8988T (cell line): ENCODE results near the gene SERPINH1.
"Not testable (repeated sequence)": the region's sequence is repeated elsewhere in the genome, so short reads cannot be mapped to it uniquely, and the experiment has no call there.

Source experiments
- DNase-seq: peaks from one replicate; pipeline ENCODE4 v3.0.0; 2011

SERPINH1 gene

DNA sequence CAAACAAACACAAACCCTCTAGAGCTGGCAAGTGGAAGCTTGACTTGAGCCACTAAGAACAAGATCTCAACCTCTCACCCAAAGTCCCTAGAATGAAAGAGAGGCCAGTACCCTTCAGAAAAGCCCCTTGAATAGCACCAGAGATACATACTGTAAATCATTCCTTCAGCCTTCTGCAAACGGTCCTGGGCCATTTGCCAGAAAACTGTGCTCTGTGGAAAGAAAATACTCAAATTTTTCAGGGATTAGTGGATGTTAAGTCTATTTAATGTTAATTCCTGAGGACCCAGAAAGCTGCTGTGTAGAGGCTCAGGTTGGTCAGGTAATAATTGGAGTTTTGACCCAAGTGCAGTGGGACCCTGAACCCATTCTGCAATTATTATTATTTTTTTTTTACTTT, 16.9 kb downstream of the SERPINH1 start:
- DNase-seq, result no peak

DNA sequence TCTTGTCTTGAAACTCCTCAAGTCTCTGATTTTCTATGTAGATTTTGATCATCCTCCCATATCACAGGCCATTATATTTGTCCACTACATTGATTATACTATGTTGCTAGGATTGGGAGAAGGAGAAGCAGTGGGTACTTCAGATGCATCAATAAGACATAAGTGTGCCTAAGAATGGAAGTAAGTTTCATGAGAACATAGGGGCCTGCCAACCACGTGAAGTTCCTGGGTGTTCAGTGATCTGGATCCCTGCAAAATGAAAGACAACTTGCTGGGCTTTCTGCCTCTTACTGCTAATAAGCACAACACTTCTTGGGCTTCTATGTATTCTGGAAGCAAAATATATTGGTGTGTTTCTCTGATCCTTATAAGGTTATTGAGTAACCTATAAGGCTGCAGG, 17.8 kb downstream of the SERPINH1 start:
- DNase-seq, result no peak

DNA sequence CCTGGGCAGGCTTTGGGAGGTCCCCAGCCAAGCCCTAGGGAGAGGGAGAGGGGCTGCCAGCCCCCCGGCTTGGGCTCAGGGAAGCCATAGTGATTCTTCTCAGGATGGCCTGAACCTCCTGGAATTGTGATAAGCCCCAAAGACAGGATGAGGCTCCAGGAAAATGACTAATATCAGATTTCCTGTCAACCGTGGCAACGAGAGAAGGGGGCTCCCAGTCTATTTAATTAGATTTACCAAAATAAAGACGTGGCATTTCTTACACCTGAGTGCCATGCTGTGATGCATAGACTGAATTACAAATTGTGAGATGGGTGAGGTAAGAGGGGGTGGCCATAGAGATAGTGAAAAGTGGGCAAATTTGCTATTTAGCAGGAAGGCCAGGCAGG, 20.4 kb downstream of the SERPINH1 start:
- no peak for DNase-seq

DNA sequence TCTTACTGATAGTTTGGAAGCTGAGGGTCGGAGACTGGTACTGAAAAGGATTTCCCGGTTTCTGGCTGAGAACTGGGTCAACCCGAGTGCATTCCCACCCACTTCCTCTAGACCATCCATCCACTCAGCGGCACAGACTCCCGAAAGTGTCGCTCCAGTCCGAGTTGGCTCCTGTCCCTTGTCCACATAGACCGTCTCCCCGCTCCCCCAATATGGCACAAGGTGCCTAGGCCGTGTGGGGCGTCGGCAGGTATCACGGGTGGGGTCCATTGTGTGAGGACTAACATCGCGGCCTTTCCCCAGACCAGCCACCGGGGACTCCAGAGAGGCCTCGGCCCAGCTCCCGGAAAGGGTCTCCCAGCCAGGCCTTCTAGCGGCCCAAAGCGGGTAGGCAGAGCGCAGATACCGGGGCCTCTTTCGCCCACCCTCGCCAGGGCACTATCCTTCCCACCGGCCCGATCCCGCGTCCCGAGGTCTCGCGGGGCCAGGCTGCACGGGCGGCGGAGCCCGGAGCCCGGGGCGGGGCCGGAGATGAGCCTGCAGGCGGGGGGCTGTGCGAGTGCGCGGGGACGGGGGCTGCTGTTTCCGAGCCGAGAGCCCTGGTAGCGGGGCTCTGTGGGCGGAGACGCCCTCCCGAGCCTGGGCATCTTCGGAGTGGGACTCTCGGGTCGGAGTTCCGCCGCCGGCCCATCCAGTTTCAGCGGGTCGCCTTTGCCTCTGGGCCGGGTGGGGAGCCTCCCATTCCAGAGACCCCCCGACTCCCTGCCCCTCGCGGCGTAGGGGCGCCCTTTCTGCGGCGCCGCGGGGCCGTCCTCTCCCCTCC, 21.1 kb downstream of the SERPINH1 start:
- peak; percentile 97 for DNase-seq

DNA sequence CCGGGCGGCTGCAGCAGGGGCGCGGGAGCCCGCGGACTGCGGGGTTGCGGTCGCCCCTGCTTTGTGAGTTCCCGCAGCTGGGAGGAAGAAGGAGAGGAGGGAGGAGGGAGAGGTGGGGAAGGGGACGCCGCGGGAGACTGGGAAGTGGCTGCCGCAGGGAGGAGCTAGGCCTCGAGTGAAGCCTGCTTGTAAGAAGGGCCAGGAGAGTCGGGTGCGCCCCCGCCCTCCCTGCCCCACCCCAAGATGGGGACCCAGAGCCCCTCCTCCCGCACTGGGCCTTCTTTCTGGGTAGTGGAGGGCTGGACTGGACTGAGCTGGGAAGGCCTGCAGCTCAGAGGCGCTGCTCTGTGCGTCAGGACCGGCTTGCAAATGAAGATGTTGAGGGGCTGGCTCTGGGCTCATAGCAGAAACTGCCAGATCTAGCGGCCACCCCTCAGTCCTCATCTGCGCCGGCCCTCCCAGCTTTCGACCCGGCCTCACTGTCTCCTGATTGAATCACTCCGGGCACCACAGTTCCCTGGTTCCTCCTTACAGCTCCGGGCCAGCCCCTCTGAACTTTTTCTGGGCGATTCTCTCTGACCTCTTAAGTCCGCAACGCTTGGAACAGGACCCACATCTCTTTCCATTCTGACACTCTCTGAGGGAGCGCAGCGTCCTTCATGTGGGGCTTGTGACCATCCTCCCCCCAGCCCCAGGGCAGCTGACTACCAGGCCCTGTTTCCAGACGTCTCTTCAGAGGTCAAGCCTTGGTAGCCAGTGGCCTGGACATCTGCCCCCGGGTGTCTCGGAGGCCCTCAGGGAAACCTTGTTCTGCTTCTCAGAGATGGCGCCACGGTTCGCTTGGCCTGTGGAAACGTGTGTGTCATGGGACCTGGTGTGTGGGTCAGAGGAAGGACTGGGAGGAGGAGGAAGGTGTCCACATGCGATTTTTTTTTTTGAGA, 21.9 kb downstream of the SERPINH1 start:
- peak; percentile 61 for DNase-seq

DNA sequence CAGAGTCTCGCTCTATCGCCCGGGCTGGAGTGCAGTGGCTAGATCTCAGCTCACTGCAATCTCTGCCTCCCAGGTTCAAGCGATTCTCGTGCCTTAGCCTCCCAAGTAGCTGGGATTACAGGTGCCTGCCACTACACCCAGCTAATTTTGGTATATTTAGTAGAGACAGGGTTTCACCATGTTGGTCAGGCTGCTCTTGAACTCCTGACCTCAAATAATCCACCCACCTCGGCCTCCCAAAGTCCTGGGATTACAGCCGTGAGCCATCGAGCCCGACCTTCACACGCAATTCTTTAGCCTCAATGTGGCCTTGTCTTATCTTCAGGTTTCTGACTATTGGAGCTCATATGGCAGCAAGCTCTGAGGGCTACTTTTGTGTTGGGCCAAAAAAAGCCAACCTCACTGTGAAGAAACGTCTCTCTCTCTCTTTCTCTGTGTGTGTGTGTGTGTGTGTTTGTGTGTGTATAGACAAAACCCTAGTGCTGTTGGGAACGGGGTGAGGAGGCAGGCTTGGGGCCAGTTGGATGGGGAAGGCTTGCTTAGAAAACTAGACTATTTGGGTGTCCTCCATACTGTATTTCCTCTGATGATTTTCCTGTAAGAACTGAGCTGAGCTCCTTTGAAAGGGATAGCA, 22.7 kb downstream of the SERPINH1 start:
- not testable (repeated sequence) for DNase-seq

DNA sequence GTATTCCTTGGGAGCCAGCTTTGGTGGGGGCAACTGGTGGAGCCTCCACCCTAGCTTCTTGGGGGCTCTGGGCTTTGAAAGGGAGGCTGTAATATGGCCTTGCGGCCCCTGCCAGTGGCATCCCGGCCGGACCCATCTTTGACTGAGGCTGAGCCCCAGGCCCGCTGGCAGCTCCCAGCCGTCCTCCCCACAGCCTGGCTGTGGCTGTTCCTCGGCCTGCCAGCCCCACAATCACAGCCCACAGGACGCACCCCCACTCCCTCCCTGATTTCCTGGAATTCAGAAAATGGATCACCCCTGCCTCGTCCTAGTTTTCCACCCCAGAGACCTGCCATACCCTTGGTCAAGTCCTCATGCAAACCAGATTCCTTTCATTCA, 23.2 kb downstream of the SERPINH1 start:
- DNase-seq, result no peak

DNA sequence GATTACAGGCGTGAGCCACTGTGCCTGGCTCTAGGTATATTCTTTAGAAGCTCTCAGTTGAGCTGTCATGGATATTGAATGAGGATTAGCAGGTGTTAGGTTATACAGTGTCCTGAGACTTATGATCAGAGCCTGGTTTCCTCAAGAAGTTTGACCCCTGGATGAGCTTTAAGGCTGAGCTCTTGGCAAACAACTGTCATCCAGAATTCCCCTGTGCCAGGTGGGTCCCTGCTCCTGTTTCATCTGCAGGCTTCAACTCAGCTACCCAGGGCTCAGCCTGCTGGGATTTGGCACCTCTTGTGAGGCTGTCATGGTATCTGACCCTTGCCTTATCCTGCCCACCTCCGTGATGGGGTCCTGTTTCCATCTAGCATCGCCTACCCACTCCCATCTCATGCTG, 24.3 kb downstream of the SERPINH1 start:
- DNase-seq, result no peak

DNA sequence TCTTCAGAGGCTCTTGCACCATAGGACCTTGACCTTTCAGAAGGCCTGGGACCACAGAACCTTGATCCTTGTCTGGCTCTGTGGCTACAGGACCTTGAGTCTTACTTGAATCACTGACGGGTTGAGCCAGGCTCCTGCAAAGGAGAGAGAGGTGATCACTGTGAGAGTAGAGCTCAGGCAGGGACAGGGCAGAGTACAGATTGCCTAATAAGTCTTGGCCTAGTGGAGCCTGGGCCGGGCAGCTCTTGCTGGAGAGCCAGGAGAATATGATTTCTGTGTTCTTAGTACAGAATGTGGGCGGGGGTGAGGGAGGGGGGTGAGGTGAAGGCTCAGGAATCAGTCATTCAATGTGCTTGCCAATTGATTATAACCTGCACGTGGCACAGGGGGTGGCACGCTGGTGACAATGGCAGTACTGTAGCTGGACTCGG, 26.0 kb downstream of the SERPINH1 start:
- no peak for DNase-seq

DNA sequence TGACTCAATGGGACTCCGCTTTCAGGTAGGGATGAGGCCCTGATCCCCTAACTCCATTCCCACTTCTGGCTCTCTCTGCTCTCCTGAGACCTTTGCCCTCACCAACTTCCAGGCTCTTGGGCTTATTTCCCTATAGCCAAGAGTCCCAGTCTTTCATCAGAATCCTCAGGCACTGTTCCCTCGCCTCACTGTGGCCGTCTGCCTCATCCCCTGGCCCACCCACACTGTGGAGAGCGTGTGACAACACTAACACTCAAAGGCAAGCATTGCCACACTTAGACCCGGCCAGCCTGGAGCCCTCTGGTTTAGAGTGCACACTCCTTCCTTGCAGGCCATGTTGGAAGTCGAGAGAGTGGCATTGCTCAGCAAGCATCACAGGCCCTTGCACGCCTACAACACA, 27.0 kb downstream of the SERPINH1 start:
- no peak for DNase-seq

DNA sequence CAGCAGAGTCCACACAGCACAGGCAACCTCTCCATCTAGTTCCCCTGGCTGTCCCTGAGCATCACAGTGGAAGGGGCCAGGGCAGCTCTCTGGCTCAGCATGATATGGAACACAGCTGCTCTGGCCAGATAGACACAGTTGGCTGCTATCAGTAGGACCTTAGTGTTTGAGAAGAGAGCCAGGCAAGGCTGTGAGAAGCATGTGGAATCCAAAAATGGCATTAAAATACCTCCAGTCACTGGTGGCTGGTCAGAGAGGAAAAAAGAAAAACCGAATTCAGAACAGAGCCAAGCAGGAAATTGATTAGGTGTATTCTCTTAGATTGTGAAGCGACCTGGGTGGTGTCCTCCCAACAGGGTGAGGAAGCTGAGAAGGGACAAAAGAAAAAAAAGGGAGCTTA, 27.9 kb downstream of the SERPINH1 start:
- no peak for DNase-seq

DNA sequence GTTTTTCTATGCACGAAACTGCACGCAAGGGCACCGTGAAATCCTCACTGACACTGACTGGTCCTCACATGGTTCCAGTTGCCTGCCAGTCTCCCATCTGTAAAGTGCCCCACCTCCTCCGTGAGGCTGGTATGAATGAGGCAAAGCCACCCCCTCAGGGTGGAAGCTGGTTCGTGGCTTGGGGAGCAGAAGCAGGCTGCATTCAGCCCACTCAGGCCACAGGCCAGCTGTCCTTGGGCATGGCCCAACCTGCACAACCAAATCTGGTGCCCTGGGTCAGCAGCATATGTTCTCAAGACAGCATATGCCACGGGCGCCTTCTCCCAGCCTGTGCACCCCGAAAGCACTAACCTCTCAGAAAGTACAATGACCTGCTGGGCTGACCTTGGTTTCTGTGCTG, 29.3 kb downstream of the SERPINH1 start:
- DNase-seq, result no peak

DNA sequence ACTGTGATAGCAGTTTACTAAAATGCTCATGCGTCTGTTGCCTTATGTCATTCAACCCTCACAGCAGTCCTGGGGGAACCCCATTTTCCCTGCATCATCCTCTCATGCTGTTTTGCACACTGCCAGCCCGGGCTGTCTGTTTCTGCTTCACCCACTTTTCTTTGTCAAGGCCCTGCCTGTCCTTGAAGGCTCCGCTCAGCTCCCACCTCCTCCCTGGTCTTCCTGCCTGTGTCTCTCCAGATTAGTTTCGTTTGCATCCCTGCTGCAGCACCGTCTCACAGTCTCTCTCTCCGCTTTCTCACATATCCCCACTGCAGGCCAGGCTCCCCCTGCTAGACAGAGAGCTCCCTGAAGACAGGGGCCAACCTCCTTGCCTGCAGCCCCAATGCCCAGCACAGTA, 29.9 kb downstream of the SERPINH1 start:
- no peak for DNase-seq

DNA sequence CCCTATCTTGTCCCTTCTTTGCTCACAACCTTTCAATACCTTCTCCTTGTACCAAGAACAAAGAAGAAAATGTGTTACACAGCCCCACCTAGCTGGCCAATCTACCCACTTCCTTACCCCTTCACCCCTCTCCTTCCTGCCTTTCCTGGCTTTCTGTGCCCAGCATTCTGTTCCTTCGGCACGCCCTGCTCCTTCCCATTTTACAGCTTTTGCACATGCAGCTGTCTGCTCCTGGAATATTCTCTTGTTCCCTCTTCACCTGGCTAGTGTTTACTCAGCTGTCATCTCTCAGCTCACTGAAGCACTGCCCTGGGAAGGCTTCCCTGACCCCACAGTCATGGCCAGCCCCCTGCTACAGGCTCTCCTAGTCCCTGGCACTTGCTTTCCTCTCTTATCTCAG, 30.7 kb downstream of the SERPINH1 start:
- no peak for DNase-seq

DNA sequence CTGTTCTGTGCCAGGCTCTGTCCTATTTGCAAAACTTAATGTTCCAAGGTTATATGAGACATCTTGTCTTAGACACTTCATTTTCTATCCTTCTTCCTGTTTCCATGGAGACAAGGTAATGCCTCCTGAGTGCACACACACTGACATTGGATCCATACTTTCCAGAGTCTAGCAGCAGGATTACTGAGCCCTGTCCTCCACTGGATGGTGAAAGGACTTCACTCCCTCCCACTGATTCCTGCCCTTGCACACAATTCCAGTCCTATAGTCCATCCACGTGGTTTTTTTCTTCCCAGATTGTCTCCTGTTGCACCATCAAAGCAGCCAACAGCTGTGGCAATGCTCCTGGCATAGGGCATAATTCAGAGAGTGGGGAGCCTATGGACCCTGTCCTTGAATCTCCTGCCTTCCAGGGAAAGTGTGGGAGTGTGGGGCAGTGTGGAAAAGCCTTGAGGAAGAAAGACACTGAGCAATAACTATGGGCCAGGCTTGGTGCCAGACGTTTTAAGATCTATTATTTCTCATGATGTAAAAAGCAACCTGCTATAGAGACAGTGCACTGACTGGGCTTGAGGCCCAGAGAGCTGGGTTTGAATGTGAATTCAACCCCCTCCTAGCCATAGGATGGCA, 31.3 kb downstream of the SERPINH1 start:
- DNase-seq, result no peak

DNA sequence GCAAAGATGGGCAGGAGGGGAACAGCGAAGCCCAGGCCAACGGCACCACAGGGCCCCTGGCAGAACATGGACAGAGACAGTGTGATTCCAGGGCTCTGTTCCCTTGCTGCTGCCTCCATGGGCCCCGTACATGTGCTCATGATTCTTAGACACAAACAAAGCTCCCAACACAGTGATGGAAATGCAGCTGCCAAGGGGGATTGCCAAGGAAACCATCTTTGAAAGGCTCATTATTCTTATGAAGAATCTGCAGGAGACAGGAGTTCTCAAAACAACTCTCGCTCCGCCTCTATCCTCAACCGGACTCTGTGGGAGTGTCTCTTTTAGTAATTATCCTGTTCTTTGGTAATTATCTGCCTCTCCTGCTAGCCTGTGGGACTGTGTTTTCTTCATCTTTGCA, 32.2 kb downstream of the SERPINH1 start:
- no peak for DNase-seq

DNA sequence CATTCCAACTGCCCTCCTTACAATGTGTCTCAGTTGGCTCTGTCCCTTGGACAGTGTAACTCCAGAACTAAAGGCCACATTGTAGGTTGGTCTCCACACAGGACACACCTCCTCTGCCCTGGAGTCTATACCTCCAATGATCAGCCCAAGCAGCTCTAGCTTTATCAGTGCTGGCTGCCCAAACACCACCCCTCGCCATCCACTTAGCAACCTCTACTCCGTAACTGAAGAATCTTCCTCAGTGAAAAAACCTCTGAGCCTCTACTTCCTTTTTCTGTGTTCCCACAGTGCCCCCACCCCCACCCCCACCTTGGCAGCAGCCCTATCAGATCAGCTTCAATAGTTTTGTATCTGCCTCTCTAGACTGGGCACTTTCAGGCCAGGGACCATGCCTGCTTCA, 33.4 kb downstream of the SERPINH1 start:
- DNase-seq, result no peak

DNA sequence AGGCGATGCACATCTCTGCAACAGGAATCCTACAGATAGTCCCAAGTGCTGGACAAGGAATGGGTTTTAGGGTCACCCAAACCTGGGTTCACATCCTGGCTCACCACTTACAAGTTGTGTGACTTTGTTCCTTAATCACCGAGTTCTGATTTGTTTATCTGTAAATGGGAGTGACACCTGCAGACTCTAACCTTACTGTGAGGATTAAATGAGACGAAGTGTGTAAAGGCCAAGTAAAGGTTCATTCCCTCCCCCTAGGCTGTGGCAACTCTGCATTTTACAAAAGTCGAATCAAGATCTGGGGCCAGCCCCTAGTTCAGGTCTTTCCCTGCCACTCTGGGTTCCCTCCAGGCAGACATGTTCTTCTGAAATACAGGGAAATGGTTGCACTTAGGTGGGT, 34.9 kb downstream of the SERPINH1 start:
- no peak for DNase-seq

DNA sequence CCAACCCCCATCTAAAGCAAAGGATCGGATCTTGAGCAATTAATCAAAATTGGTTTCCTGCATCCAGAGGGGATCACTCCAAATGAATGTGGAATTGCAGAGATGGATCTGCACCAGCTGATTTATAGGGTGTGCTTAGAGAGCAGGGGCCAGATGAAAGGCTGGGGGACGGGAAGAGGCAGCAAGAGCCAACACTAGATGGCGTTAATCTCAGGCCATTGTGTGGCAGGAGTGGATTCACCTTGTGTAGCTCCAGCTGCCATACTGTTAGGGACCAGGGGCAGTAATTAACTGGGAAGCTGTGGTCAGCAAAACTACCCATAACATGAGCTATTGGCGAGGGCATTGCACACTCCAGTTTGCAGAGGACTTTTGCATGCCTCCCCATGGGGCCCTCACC, 35.6 kb downstream of the SERPINH1 start:
- DNase-seq, result peak; percentile 61

DNA sequence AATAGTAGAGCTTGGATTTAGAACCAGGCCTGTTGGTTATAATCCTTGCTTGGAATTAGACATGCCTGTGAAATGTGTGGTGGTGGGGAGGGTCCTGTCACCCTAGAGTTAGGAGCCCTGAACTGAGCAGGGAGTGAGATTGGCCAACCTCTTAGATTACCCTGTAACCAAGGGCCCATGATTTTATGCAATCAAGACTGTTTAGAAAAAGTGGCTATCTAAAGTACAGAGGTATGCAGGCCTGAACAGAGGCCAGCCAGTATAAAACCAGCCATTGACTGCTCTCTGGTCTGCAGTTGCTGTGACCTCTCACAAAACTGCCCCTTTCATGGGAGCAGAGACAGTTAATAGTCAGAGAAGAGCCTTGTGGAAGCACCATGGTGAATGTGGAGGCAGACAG, 36.2 kb downstream of the SERPINH1 start:
- no peak for DNase-seq

DNA sequence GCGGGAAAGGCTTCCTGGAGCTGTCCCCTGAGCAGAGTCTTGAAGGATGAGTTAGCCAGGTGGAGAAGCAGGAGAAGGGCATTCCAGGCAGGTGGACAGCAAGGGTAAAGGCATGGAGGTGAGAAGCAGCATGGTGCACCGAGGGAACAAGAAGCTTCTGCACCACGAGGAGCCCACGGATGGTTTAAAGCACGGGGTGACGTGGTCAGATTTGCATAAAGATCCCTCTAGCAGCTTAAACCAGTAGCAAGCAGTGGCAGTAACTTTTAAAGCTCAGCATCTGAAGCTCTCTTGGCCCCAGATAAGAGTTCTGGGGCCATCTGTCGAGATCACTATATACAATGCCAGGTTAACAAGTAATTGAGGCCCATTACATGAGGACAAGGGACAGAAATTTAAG, 36.8 kb downstream of the SERPINH1 start:
- DNase-seq, result no peak

DNA sequence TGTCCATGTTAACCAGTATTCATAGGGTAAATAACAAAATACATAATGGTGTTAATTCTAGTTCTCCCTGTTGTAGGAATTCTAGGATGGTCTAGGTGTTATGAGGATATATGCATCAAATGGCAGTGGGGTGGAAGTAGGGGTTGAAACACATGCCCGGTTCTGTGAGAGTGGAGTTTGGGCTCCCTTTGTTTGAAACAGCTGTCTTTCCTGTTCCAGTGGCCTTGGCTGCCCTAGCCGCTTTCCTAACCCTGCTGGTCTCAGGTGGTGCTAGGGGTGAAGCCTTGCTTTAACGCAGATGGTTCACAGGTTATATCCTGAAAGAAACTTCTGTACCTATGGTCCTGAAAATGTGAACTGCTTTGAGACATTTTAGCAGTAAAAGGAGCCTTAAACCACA, 38.3 kb downstream of the SERPINH1 start:
- DNase-seq, result no peak

DNA sequence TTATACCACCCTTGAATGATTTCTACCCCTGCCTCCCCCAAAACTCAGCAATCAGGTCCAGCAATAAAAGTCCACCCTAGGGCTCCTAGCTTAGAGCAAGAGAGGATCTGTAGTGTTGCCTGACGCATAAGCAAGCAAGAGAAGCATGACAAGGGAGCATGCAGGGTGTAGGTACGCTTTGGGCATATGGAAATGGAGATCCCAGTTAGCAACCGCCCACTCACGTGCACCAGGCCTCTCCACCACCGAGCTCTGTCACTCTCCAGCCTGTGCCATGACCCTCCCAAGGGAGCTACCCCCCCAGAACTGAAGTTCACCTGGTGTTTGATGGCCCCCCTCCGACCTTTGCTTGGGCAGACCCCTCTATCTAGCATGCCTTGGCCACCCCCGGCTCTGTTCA, 39.4 kb downstream of the SERPINH1 start:
- no peak for DNase-seq
